ENCODE results near the gene RNF180. TPM values are rescaled to one million over a fixed set of nuclear protein-coding genes. Genes with fewer than 3 reads are reported as not detected.

Gene RNF180
- total RNA-seq, 2 donors from 2014 or later: 5.3 to 8.0 TPM

GRCh38 chr5:64213011-64213410 is 47.4 kb downstream of the RNF180 start:
- Mint-ChIP-seq H3K36me3 (ENCODE audit: low read depth) (no peaks in the 10 kb centered on the region), H3K9me3 (no peaks in the 10 kb centered on the region), H3K27ac (no peak overlapping the region), H3K4me3 (no peak overlapping the region), H3K4me1 (no peaks in the 10 kb centered on the region), H3K27me3 (ENCODE audit: insufficient read depth) (no peaks in the 10 kb centered on the region)
- H3K9me3 ChIP-seq (ENCODE audit: control insufficient read depth, low read length): no peaks in the 10 kb centered on the region
- no peak overlapping the region for H3K4me3 ChIP-seq (ENCODE audit: low read length)
- DNase-seq: no peak
- H3K27ac ChIP-seq (ENCODE audit: low read depth, low read length): no peak overlapping the region
- 89 to 91% methylated on average over 1 to 2 of the region's 2 CpGs for WGBS, 2 experiments (ENCODE audit: insufficient coverage in 1 of 2, insufficient read length in 1 of 2)
- H3K4me1 ChIP-seq (ENCODE audit: control insufficient read depth, insufficient read depth, low read length): no peaks in the 10 kb centered on the region
- no peaks in the 10 kb centered on the region for H3K27me3 ChIP-seq (ENCODE audit: control insufficient read depth, insufficient read depth, low read length, poor library complexity, severe bottlenecking)
- H3K36me3 ChIP-seq (ENCODE audit: control insufficient read depth, insufficient read depth, low read length): no peaks in the 10 kb centered on the region
- TF ChIP-seq CTCF (conservative IDR thresholded peaks at IDR 0.05): no peak
- no peak overlapping the region for H3K9ac ChIP-seq (ENCODE audit: extremely low read depth, low read length, poor library complexity, severe bottlenecking)

DNA sequence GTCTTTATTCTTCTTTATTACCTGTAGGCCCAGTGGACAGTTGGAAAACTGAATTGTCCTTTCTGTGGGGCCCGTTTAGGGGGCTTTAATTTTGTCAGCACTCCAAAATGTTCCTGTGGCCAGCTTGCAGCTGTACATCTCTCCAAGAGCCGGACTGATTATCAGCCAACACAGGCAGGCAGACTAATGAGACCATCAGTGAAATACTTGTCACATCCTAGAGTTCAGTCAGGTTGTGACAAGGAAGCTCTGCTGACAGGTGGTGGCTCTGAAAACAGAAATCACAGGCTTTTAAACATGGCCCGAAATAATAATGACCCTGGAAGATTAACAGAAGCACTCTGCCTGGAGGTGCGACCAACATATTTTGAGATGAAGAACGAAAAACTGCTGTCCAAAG is 47.9 kb downstream of the RNF180 start:
- H3K27me3 ChIP-seq (ENCODE audit: control insufficient read depth, insufficient read depth, low read length, poor library complexity, severe bottlenecking): no peaks in the 10 kb centered on the region
- no peak overlapping the region for H3K27ac ChIP-seq (ENCODE audit: low read depth, low read length)
- no peak overlapping the region for H3K9ac ChIP-seq (ENCODE audit: extremely low read depth, low read length, poor library complexity, severe bottlenecking)
- Mint-ChIP-seq H3K9me3 (no peaks in the 10 kb centered on the region), H3K27ac (no peak overlapping the region), H3K27me3 (ENCODE audit: insufficient read depth) (no peaks in the 10 kb centered on the region), H3K4me3 (no peak overlapping the region), H3K4me1 (no peaks in the 10 kb centered on the region), H3K36me3 (ENCODE audit: low read depth) (no peaks in the 10 kb centered on the region)
- no peaks in the 10 kb centered on the region for H3K36me3 ChIP-seq (ENCODE audit: control insufficient read depth, insufficient read depth, low read length)
- no peaks in the 10 kb centered on the region for H3K4me1 ChIP-seq (ENCODE audit: control insufficient read depth, insufficient read depth, low read length)
- no peak for DNase-seq
- no peak for TF ChIP-seq CTCF (conservative IDR thresholded peaks at IDR 0.05)
- 87 to 92% methylated on average over 5 of the region's 5 CpGs for WGBS, 2 experiments (ENCODE audit: insufficient coverage in 1 of 2, insufficient read length in 1 of 2)
- H3K9me3 ChIP-seq (ENCODE audit: control insufficient read depth, low read length): no peaks in the 10 kb centered on the region
- H3K4me3 ChIP-seq (ENCODE audit: low read length): no peak overlapping the region

DNA sequence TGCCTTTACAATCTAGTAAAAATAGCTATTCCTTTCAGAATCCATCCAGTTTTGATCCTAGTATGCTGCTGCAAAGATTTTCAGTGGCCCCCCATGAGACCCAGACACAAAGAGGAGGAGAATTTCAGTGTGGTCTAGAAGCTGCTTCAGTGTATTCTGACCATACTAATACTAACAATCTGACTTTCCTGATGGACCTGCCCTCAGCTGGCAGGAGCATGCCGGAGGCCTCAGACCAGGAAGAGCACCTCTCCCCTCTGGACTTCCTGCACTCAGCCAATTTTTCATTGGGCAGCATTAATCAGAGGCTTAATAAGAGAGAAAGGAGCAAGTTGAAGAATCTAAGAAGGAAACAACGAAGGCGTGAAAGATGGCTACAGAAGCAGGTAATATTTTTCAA is 48.5 kb downstream of the RNF180 start:
- H3K27me3 Mint-ChIP-seq (ENCODE audit: insufficient read depth): no peaks in the 10 kb centered on the region
- WGBS, 2 experiments (ENCODE audit: insufficient coverage in 1 of 2, insufficient read length in 1 of 2): 96% methylated on average over 3 of the region's 3 CpGs; no CpG with 5 or more reads in 1 of the 2 experiments
- H3K4me3 Mint-ChIP-seq: no peak overlapping the region
- no peaks in the 10 kb centered on the region for H3K36me3 Mint-ChIP-seq (ENCODE audit: low read depth)
- H3K4me1 ChIP-seq (ENCODE audit: control insufficient read depth, insufficient read depth, low read length): no peaks in the 10 kb centered on the region
- no peaks in the 10 kb centered on the region for H3K4me1 Mint-ChIP-seq
- no peaks in the 10 kb centered on the region for H3K9me3 ChIP-seq (ENCODE audit: control insufficient read depth, low read length)
- no peak overlapping the region for H3K27ac ChIP-seq (ENCODE audit: low read depth, low read length)
- H3K9me3 Mint-ChIP-seq: no peaks in the 10 kb centered on the region
- DNase-seq: no peak
- H3K27me3 ChIP-seq (ENCODE audit: control insufficient read depth, insufficient read depth, low read length, poor library complexity, severe bottlenecking): no peaks in the 10 kb centered on the region
- no peak overlapping the region for H3K27ac Mint-ChIP-seq
- no peak for TF ChIP-seq CTCF (conservative IDR thresholded peaks at IDR 0.05)
- no peaks in the 10 kb centered on the region for H3K36me3 ChIP-seq (ENCODE audit: control insufficient read depth, insufficient read depth, low read length)
- no peak overlapping the region for H3K9ac ChIP-seq (ENCODE audit: extremely low read depth, low read length, poor library complexity, severe bottlenecking)
- H3K4me3 ChIP-seq (ENCODE audit: low read length): no peak overlapping the region
